HepG2 (cell line): ENCODE measurements around the gene TTLL7. TPM values are rescaled to one million over a fixed set of nuclear protein-coding genes. Genes with fewer than 3 reads are reported as not detected.

Experiments
- ATAC-seq: fragments of 200-7000 bp; cut with Tn5 transposase; 3 replicates; pipeline ENCODE4 v1.9.1; 2020; ENCODE audit warnings: mild to moderate bottlenecking, moderate library complexity
- BruUV-seq: library from RNA; stranded (reverse); fragments of 400-500 nt; replicated peaks from 2 replicates; lab custom pipeline; 2021; lab: Mats Ljungman, UMichigan
- CTCF ChIA-PET: fragments of 300-600 bp; formaldehyde crosslinking; extraction: SDS; loops from one replicate; lab custom pipeline; 2021; ENCODE audit warnings: low total read pairs, inconsistent platforms, low intra/inter-chr PET ratio; lab: Yijun Ruan, JAX
- POLR2A ChIA-PET: fragments of 350-600 bp; sonication (Branson Sonifier 250); formaldehyde crosslinking; loops from one replicate; lab custom pipeline; 2020; ENCODE audit warnings: antibody characterized with exemption, inconsistent platforms; lab: Yijun Ruan, JAX
- DNase-seq: peaks from one replicate; pipeline ENCODE4 v3.0.0-alpha.2; 2015; ENCODE audit warnings: low spot score
- FAIRE-seq: peaks from 3 replicates; lab custom pipeline; 2011; peaks lifted over from hg19 to GRCh38; lab: Jason Lieb, UNC
- H2AFZ ChIP-seq: one replicate; pipeline ENCODE4 v1.6.1; 2011; ENCODE audit warnings: low read length, inconsistent platforms
- H3K27ac ChIP-seq: fragments of 300-600 bp; 3 replicates; pipeline ENCODE4 v1.8.0; 2011; ENCODE audit warnings: mixed run types, mild to moderate bottlenecking, mixed read lengths, low read length, inconsistent platforms; ENCODE audit not compliant: insufficient read depth; ENCODE audit errors: extremely low read length
- H3K27me3 ChIP-seq, 2 experiments: fragments of 200-600 bp in 1 of 2; 2 replicates in 1 of 2; 3 replicates in 1 of 2; pipeline versions ENCODE4 v1.6.0 to v1.8.0; 2011; ENCODE audit warnings: low read length in 2 of 2, mild to moderate bottlenecking in 2 of 2, moderate library complexity in 2 of 2, inconsistent platforms in 1 of 2; ENCODE audit not compliant: insufficient read depth in 2 of 2, control insufficient read depth in 1 of 2
- H3K36me3 ChIP-seq, 2 experiments: fragments of 200-600 bp in 1 of 2; replicated peaks in 1 of 2; 2 replicates in 1 of 2; 3 replicates in 1 of 2; pipeline versions ENCODE4 v1.5.1 to v1.8.0; 2011; ENCODE audit warnings: low read length in 2 of 2, inconsistent platforms in 1 of 2; ENCODE audit not compliant: insufficient read depth in 2 of 2, control insufficient read depth in 1 of 2
- H3K4me1 ChIP-seq: 2 replicates; pipeline ENCODE4 v1.5.1; 2012; ENCODE audit warnings: low read length, inconsistent platforms; ENCODE audit not compliant: insufficient read depth
- H3K4me2 ChIP-seq: 2 replicates; pipeline ENCODE4 v1.6.0; 2011; ENCODE audit warnings: low read depth, low read length, inconsistent platforms
- H3K4me3 ChIP-seq, 3 experiments: fragments of 200-600 bp in 1 of 3; sonication (generic), shearing (Covaris generic) in 1 of 3; replicated peaks in 1 of 3; 2 replicates each; pipeline ENCODE4 v1.5.1; 2011 to 2016; ENCODE audit warnings: low read length in 3 of 3, inconsistent platforms in 2 of 3, low read depth in 2 of 3, mild to moderate bottlenecking in 2 of 3, control low read depth in 1 of 3, mixed read lengths in 1 of 3; ENCODE audit not compliant: insufficient read depth in 1 of 3
- H3K79me2 ChIP-seq: one replicate; pipeline ENCODE4 v1.6.1; 2011; ENCODE audit warnings: low read length, inconsistent platforms; ENCODE audit not compliant: insufficient read depth
- H3K9ac ChIP-seq: 2 replicates; pipeline ENCODE4 v1.6.0; 2011; ENCODE audit warnings: mild to moderate bottlenecking, low read depth, low read length, inconsistent platforms; ENCODE audit not compliant: insufficient read depth
- H3K9me3 ChIP-seq: 2 replicates; pipeline ENCODE4 v1.5.1; 2012; ENCODE audit warnings: mild to moderate bottlenecking, low read length
- H4K20me1 ChIP-seq: 2 replicates; pipeline ENCODE4 v1.6.0; 2011; ENCODE audit warnings: inconsistent platforms, mild to moderate bottlenecking, low read length, moderate library complexity; ENCODE audit not compliant: insufficient read depth
- ATM ChIP-seq: fragments of 450-650 bp; IDR thresholded peaks from 2 replicates; pipeline ENCODE4 v1.7.1; 2017; ENCODE audit warnings: mild to moderate bottlenecking, borderline replicate concordance
- CBX5 ChIP-seq: sonication (generic); formaldehyde crosslinking; IDR thresholded peaks from 2 replicates; pipeline ENCODE4 v1.4.0; 2020; ENCODE audit warnings: missing genetic modification reagents, borderline replicate concordance
- CENPT ChIP-seq: sonication (generic); formaldehyde crosslinking; IDR thresholded peaks from 2 replicates; pipeline ENCODE4 v1.8.0; 2022; ENCODE audit warnings: low read depth, mild to moderate bottlenecking, moderate library complexity, missing genetic modification reagents
- CREM ChIP-seq, 2 experiments: sonication (generic) in 1 of 2; formaldehyde crosslinking in 1 of 2; IDR thresholded peaks; 2 replicates each; pipeline versions ENCODE4 v1.4.0 to v1.6.1; 2016 to 2020; ENCODE audit warnings: antibody characterized with exemption in 1 of 2, mild to moderate bottlenecking in 1 of 2, missing genetic modification reagents in 1 of 2
- MIER3 ChIP-seq: IDR thresholded peaks from 2 replicates; pipeline ENCODE4 v1.6.1; 2016; ENCODE audit warnings: missing compliant biosample characterization, borderline replicate concordance
- TRIM24 ChIP-seq: sonication (generic); formaldehyde crosslinking; IDR thresholded peaks from 2 replicates; pipeline ENCODE4 v1.8.0; 2022; ENCODE audit warnings: mild to moderate bottlenecking, missing genetic modification reagents
- U2AF1 ChIP-seq: fragments of 200-400 bp; formaldehyde crosslinking; optimal IDR thresholded peaks from 2 replicates; pipeline ENCODE3; 2017; ENCODE audit warnings: mild to moderate bottlenecking, low read depth, low read length
- ZNF205 ChIP-seq: IDR thresholded peaks from 2 replicates; pipeline ENCODE4 v1.6.1; 2018; ENCODE audit warnings: missing biosample characterization, missing genetic modification reagents
- ZNF235 ChIP-seq: sonication (generic); formaldehyde crosslinking; IDR thresholded peaks from 2 replicates; pipeline ENCODE4 v1.8.1; 2023; ENCODE audit warnings: mild to moderate bottlenecking, missing genetic modification reagents, borderline replicate concordance
- ZNF430 ChIP-seq: sonication (generic); formaldehyde crosslinking; IDR thresholded peaks from 2 replicates; pipeline ENCODE4 v1.9.0; 2021; ENCODE audit warnings: mild to moderate bottlenecking, missing genetic modification reagents
- ZNF501 ChIP-seq: sonication (generic); formaldehyde crosslinking; IDR thresholded peaks from 2 replicates; pipeline ENCODE4 v1.5.1; 2020; ENCODE audit warnings: mild to moderate bottlenecking, moderate library complexity, missing genetic modification reagents
- ZNF616 ChIP-seq: sonication (generic); formaldehyde crosslinking; IDR thresholded peaks from 2 replicates; pipeline ENCODE4 v1.5.0; 2020; ENCODE audit warnings: low read depth, mild to moderate bottlenecking, missing genetic modification reagents
- ZNF788 ChIP-seq: sonication (generic); formaldehyde crosslinking; IDR thresholded peaks from 2 replicates; pipeline ENCODE4 v1.5.0; 2020; ENCODE audit warnings: mild to moderate bottlenecking, missing genetic modification reagents, borderline replicate concordance
- WGBS: methylation state at CpG from one replicate; pipeline ENCODE4 v1.1.6; 2017; ENCODE audit warnings: low lambda C conversion rate; 5-methylcytosine and 5-hydroxymethylcytosine counted together
- in situ Hi-C: cut with HindIII; loops from 2 replicates; pipeline ENCODE4 v1.10.0; 2017; ENCODE audit warnings: low pct_unique_long_range_greater_than_20kb; ENCODE audit not compliant: extremely low pct_ligation_motif_present
- intact Hi-C: fragments of 100-400 bp; cut with micrococcal nuclease; formaldehyde crosslinking; loops from one replicate; pipeline ENCODE4 v1.10.0; 2022; ENCODE audit not compliant: unreplicated experiment
- polyA plus RNA-seq, 8 experiments: library from polyadenylated mRNA; depleted of rRNA in 3 of 8; stranded (reverse) in 7 of 8; unstranded in 1 of 8; fragments of >200 nt; fragmentation: Illumina TruSeq in 4 of 8; extraction: Trizol in 4 of 8; gene quantifications; 2 replicates each; pipeline versions ENCODE4 v1.2.1 to v1.2.3, GENCODE V29; 2011 to 2016; ENCODE audit warnings: low read depth in 4 of 8, missing spikeins in 1 of 8, mixed read lengths in 1 of 8; ENCODE audit not compliant: insufficient read depth in 1 of 8
- total RNA-seq, 5 experiments: library from RNA; depleted of rRNA; stranded (reverse); fragments of >200 nt; fragmentation: Illumina TruSeq; extraction: Trizol; gene quantifications; 2 replicates each; pipeline ENCODE4 v1.2.3, GENCODE V29; 2016; ENCODE audit warnings: low read depth in 1 of 5
- TF ChIP-seq, protein P1 (sequence below): IDR thresholded peaks from 2 replicates; pipeline ENCODE4 v1.6.1; 2018; ENCODE audit warnings: missing genetic modification reagents
- TF ChIP-seq, protein P2 (sequence below): sonication (generic); formaldehyde crosslinking; IDR thresholded peaks from 2 replicates; pipeline ENCODE4 v1.4.0; 2020; ENCODE audit warnings: missing genetic modification reagents; ENCODE audit errors: not compliant biosample characterization
- TF ChIP-seq, protein P3 (sequence below): sonication (generic); formaldehyde crosslinking; IDR thresholded peaks from 2 replicates; pipeline ENCODE4 v1.4.0; 2020; ENCODE audit warnings: missing genetic modification reagents, borderline replicate concordance
- TF ChIP-seq, protein P4 (sequence below): sonication (generic); formaldehyde crosslinking; IDR thresholded peaks from 2 replicates; pipeline ENCODE4 v1.8.1; 2023; ENCODE audit warnings: missing genetic modification reagents, mild to moderate bottlenecking, borderline replicate concordance

Gene TTLL7
- total and polyA plus RNA-seq, 2 of the 13 experiments (the other 11 are each of a cell fraction or from before 2014, with no cell fraction given) = 0.07 to 0.22 TPM

DNA sequence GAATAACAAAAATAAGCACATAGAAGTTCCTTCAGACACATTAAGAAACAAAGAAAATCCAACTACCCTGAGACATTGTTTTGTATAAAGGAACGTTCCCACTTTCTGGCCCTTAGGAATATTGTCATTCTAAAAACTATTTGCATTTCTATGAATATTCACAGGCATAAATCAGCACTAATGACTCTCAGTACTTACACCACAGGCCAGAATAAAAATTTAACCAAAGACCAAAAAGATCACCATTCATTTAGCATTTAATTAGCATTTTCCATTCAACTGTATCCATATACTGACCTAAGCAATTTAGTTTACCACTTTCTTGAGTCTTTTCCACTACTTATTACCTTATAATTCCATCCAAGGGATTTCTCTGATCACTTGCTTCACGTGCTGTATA is 75.4 kb downstream of the TTLL7 start:
- no TSS peak for BruUV-seq
- H3K4me2 ChIP-seq = no peak overlapping the region
- ChIA-PET POLR2A (no interaction called here), CTCF (no interaction called here)
- in situ Hi-C loops = loop anchor here (10.0 kb wide), 2 partner anchors 201 to 831 kb away; no protein-coding TSS in a partner anchor
- no peak for FAIRE-seq
- no peaks in the 10 kb centered on the region for H3K36me3 ChIP-seq
- WGBS = 0% methylated on average over 2 of the region's 2 CpGs
- no peaks in the 10 kb centered on the region for H4K20me1 ChIP-seq
- DNase-seq = no peak
- intact Hi-C loops = no loop called here
- H3K9ac ChIP-seq = no peak overlapping the region
- no peak for TF ChIP-seq U2AF1
- TF ChIP-seq, protein P1, sequence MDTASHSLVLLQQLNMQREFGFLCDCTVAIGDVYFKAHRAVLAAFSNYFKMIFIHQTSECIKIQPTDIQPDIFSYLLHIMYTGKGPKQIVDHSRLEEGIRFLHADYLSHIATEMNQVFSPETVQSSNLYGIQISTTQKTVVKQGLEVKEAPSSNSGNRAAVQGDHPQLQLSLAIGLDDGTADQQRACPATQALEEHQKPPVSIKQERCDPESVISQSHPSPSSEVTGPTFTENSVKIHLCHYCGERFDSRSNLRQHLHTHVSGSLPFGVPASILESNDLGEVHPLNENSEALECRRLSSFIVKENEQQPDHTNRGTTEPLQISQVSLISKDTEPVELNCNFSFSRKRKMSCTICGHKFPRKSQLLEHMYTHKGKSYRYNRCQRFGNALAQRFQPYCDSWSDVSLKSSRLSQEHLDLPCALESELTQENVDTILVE (CRISPR knock-in tag) = no peak
- TF ChIP-seq, protein P2, sequence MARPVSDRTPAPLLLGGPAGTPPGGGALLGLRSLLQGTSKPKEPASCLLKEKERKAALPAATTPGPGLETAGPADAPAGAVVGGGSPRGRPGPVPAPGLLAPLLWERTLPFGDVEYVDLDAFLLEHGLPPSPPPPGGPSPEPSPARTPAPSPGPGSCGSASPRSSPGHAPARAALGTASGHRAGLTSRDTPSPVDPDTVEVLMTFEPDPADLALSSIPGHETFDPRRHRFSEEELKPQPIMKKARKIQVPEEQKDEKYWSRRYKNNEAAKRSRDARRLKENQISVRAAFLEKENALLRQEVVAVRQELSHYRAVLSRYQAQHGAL (CRISPR knock-in tag) = no peak
- TF ChIP-seq MIER3 (CRISPR knock-in tag) = no peak
- no peak for TF ChIP-seq ATM
- TF ChIP-seq ZNF205 (CRISPR knock-in tag) = no peak
- no peak for TF ChIP-seq ZNF501
- no peak for TF ChIP-seq CREM (IDR thresholded peaks at IDR 0.05)
- TF ChIP-seq CREM (CRISPR knock-in tag; IDR thresholded peaks at IDR 0.05) = no peak
- TF ChIP-seq ZNF788 (CRISPR knock-in tag) = no peak
- TF ChIP-seq, protein P3, sequence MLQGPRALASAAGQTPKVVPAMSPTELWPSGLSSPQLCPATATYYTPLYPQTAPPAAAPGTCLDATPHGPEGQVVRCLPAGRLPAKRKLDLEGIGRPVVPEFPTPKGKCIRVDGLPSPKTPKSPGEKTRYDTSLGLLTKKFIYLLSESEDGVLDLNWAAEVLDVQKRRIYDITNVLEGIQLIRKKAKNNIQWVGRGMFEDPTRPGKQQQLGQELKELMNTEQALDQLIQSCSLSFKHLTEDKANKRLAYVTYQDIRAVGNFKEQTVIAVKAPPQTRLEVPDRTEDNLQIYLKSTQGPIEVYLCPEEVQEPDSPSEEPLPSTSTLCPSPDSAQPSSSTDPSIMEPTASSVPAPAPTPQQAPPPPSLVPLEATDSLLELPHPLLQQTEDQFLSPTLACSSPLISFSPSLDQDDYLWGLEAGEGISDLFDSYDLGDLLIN (CRISPR knock-in tag) = no peak
- TF ChIP-seq TRIM24 (CRISPR knock-in tag) = no peak
- TF ChIP-seq ZNF430 (CRISPR knock-in tag) = no peak
- TF ChIP-seq CBX5 (CRISPR knock-in tag) = no peak
- TF ChIP-seq ZNF235 (CRISPR knock-in tag) = no peak
- TF ChIP-seq CENPT (CRISPR knock-in tag) = no peak
- TF ChIP-seq ZNF616 (CRISPR knock-in tag) = no peak
- TF ChIP-seq, protein P4, sequence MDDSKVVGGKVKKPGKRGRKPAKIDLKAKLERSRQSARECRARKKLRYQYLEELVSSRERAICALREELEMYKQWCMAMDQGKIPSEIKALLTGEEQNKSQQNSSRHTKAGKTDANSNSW (CRISPR knock-in tag) = no peak
- ATAC-seq = no peak
- H2AFZ ChIP-seq = no peak overlapping the region
- no peak overlapping the region for H3K4me3 ChIP-seq
- no peaks in the 10 kb centered on the region for H3K79me2 ChIP-seq
- no peaks in the 10 kb centered on the region; a peak in 1 of 5 replicates for H3K27me3 ChIP-seq
- no peak overlapping the region for H3K27ac ChIP-seq
- no peaks in the 10 kb centered on the region for H3K4me1 ChIP-seq
- H3K9me3 ChIP-seq = no peaks in the 10 kb centered on the region
